ENCODE results near the gene SLC19A3.

- TF ChIP-seq GATA2 (IDR thresholded peaks at IDR 0.05; ENCODE audit: low read depth, low read length): no peak
- no peak for TF ChIP-seq GATA3 (IDR thresholded peaks at IDR 0.05; ENCODE audit: low read depth, low read length)
These were observed 60.5 kb downstream of the SLC19A3 start for GRCh38 chr2:227657199-227657845.

All from SH-SY5Y (cell line).